Hepatocyte (in vitro differentiated cells): ENCODE measurements around the gene MDM2.

ENCODE experiments used
- CTCF ChIP-seq: fragments of 200-600 bp; sonication (generic); IDR thresholded peaks from 2 replicates; pipeline ENCODE4 v1.5.1; 2016; ENCODE audit warnings: antibody characterized with exemption, mild to moderate bottlenecking; ENCODE audit not compliant: poor library complexity
- EZH2phosphoT487 ChIP-seq: fragments of 200-600 bp; sonication (generic); IDR thresholded peaks from one replicate; pipeline ENCODE4 v1.6.1; 2018; ENCODE audit warnings: antibody characterized with exemption, mild to moderate bottlenecking, low read depth, moderate library complexity; ENCODE audit not compliant: unreplicated experiment, severe bottlenecking

GRCh38 chr12:68813242-68813593, 5.2 kb downstream of the MDM2 start:
- no peak for TF ChIP-seq CTCF
- TF ChIP-seq EZH2phosphoT487, result no peak
